ENCODE measurements around the gene MYO18B. TPM values are rescaled to one million over a fixed set of nuclear protein-coding genes. Genes with fewer than 3 reads are reported as not detected.

MYO18B gene
- total and polyA plus RNA-seq, 2 of the 4 experiments (the other 2 are of a cell fraction): under 0.01 TPM; not detected in 1

DNA sequence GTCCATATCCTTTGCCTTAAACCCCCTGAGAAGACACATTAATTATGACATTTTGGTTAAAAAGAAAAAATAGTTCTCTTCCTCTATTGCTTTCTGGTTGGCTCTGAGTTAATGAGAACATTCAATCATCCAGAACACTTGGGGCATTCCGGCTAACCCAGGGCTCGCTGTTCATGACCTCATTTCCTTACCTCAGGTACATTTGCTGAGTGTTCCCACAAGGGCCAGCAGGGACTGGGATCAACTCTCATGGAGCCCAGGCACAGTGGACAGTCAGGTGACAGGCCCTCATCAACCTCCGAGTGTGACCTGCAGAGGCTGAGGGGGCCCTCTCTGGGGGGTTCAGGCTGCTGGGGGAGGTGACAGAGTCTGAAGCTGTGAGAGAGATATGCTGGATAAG, 98.9 kb downstream of the MYO18B start:
- Histone ChIP-seq H3K23ac (ENCODE audit: low read depth, low read length) (no peak overlapping the region), H3K4me3 (ENCODE audit: insufficient read depth, low read depth, low read length) (no peak overlapping the region), H3K56ac (ENCODE audit: extremely low read depth, insufficient read depth, low read length) (no peak overlapping the region), H2AK9ac (replicated peaks; ENCODE audit: low read depth, low read length, poor library complexity) (no peak overlapping the region), H3K4me1 (ENCODE audit: control insufficient read depth, insufficient read depth, low read length) (no peaks in the 10 kb centered on the region), H3K9me3 (ENCODE audit: control insufficient read depth, insufficient read depth, low read length) (peaks cover 4% of the 10 kb centered on the region; the same call in 1 of the 2 replicates), H2BK20ac (ENCODE audit: low read depth, low read length) (no peak overlapping the region), H4K8ac (ENCODE audit: low read depth in 2 of 2, low read length in 2 of 2) (no peak overlapping the region), H3K14ac (replicated peaks; ENCODE audit: low read depth, low read length) (no peak overlapping the region), H2BK5ac (ENCODE audit: low read depth, low read length, poor library complexity, severe bottlenecking) (no peak overlapping the region), H2AK5ac (ENCODE audit: low read depth, low read length) (no peak overlapping the region), H2BK120ac (ENCODE audit: low read depth, low read length) (no peak overlapping the region), H3K4me2 (ENCODE audit: low read depth, low read length) (no peak overlapping the region), H3K9ac (ENCODE audit: low read depth, low read length) (no peak overlapping the region), H4K20me1 (ENCODE audit: insufficient read depth, low read length) (no peaks in the 10 kb centered on the region), H4K5ac (ENCODE audit: low read depth, low read length) (no peak overlapping the region), H4K91ac (ENCODE audit: insufficient read depth, low read depth, low read length) (no peak overlapping the region), H3K27ac (ENCODE audit: insufficient read depth, low read length) (no peak overlapping the region), H3K4ac (ENCODE audit: low read depth, low read length) (no peak overlapping the region), H2BK15ac (ENCODE audit: low read depth, low read length) (no peak overlapping the region), H3K27me3 (ENCODE audit: control insufficient read depth, insufficient read depth, low read length) (no peaks in the 10 kb centered on the region), H3K36me3 (ENCODE audit: control insufficient read depth, insufficient read depth, low read length) (no peaks in the 10 kb centered on the region), H3K79me1 (ENCODE audit: low read depth in 1 of 2, low read length in 2 of 2) (no peaks in the 10 kb centered on the region), H3K18ac (ENCODE audit: low read depth, low read length) (no peak overlapping the region), H2AFZ (replicated peaks; ENCODE audit: low read length, poor library complexity) (no peak overlapping the region), H3K9me1 (ENCODE audit: insufficient read depth, low read length) (no peaks in the 10 kb centered on the region)
- dilution Hi-C loops (cut with HindIII; ENCODE audit: low sequenced_read_pairs, unreplicated experiment): no loop called here
- BruUV-seq (replicated peaks): no TSS peak
- no CpG with 5 or more reads among the region's 3 CpGs for whole genome bisulfite sequencing, 2 experiments (ENCODE audit: extremely low coverage in 2 of 2, insufficient read length in 1 of 2)
- ChIA-PET CTCF (no interaction called here), POLR2A (ENCODE audit: unreplicated experiment) (no interaction called here)
- TF ChIP-seq NFE2L2 (IDR thresholded peaks at IDR 0.05; ENCODE audit: low read depth, low read length) (no peak), SMC3 (IDR thresholded peaks at IDR 0.05; ENCODE audit: low read depth, low read length) (no peak), CHD1 (IDR thresholded peaks at IDR 0.05; ENCODE audit: low read depth, low read length) (no peak), CEBPB (IDR thresholded peaks at IDR 0.05; ENCODE audit: low read depth, low read length) (no peak), RCOR1 (IDR thresholded peaks at IDR 0.05; ENCODE audit: insufficient replicate concordance, low read length) (no peak), MXI1 (IDR thresholded peaks at IDR 0.05; ENCODE audit: borderline replicate concordance, low read depth, low read length) (no peak), BHLHE40 (IDR thresholded peaks at IDR 0.05; ENCODE audit: low read depth, low read length) (no peak), RFX5 (IDR thresholded peaks at IDR 0.05; ENCODE audit: low read depth, low read length) (no peak), MAFK (IDR thresholded peaks at IDR 0.05; ENCODE audit: low read depth, low read length) (no peak), MAZ (IDR thresholded peaks at IDR 0.05; ENCODE audit: borderline replicate concordance, low read depth, low read length) (no peak), RAD21 (IDR thresholded peaks at IDR 0.05; ENCODE audit: low read length) (no peak)
- TF ChIP-seq, protein P1, sequence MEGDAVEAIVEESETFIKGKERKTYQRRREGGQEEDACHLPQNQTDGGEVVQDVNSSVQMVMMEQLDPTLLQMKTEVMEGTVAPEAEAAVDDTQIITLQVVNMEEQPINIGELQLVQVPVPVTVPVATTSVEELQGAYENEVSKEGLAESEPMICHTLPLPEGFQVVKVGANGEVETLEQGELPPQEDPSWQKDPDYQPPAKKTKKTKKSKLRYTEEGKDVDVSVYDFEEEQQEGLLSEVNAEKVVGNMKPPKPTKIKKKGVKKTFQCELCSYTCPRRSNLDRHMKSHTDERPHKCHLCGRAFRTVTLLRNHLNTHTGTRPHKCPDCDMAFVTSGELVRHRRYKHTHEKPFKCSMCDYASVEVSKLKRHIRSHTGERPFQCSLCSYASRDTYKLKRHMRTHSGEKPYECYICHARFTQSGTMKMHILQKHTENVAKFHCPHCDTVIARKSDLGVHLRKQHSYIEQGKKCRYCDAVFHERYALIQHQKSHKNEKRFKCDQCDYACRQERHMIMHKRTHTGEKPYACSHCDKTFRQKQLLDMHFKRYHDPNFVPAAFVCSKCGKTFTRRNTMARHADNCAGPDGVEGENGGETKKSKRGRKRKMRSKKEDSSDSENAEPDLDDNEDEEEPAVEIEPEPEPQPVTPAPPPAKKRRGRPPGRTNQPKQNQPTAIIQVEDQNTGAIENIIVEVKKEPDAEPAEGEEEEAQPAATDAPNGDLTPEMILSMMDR (conservative IDR thresholded peaks at IDR 0.05; ENCODE audit: low read depth, low read length): no peak
- TF ChIP-seq, protein P2, sequence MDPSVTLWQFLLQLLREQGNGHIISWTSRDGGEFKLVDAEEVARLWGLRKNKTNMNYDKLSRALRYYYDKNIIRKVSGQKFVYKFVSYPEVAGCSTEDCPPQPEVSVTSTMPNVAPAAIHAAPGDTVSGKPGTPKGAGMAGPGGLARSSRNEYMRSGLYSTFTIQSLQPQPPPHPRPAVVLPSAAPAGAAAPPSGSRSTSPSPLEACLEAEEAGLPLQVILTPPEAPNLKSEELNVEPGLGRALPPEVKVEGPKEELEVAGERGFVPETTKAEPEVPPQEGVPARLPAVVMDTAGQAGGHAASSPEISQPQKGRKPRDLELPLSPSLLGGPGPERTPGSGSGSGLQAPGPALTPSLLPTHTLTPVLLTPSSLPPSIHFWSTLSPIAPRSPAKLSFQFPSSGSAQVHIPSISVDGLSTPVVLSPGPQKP (IDR thresholded peaks at IDR 0.05; ENCODE audit: borderline replicate concordance, low read depth, low read length): no peak
- TF ChIP-seq, protein P3, sequence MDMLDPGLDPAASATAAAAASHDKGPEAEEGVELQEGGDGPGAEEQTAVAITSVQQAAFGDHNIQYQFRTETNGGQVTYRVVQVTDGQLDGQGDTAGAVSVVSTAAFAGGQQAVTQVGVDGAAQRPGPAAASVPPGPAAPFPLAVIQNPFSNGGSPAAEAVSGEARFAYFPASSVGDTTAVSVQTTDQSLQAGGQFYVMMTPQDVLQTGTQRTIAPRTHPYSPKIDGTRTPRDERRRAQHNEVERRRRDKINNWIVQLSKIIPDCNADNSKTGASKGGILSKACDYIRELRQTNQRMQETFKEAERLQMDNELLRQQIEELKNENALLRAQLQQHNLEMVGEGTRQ (IDR thresholded peaks at IDR 0.05; ENCODE audit: low read depth, low read length): no peak
- intact Hi-C loops (cut with micrococcal nuclease): no loop called here
- DNase-seq (no peak), ATAC-seq (ENCODE audit: low read depth) (no peak)
- in situ Hi-C loops (cut with MboI; ENCODE audit: low sequenced_read_pairs): no loop called here
